ENCODE results near the gene PKM.
A peak's percentile ranks its signal among the peaks of the same experiment; 100 is the strongest.

The PKM gene

DNA sequence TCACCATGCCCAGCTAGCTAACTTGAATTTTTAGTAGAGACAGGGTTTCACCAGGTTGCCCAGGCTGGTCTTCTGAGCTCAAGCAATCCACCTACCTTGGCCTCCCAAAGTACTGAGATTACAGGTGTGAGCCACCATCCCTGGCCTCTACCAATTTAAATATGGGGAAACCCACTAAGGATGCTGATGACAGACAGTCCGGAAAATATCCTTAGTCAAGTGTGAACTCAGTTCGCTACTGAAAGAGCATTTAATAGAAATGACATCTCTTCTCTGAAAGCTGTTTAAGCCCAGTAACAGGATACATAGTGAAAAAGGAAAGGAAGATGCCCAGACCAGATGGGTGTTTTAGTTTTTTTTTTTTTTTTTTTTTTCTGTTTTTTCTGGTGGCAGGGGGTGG, 25.7 kb downstream of the PKM start:
- in situ Hi-C loops (cut with MboI; ENCODE audit: low pct_unique_long_range_greater_than_20kb, low sequenced_read_pairs): no loop called here
- DNase-seq: no peak

GRCh38 chr15:72203507-72203837, 27.5 kb downstream of the PKM start:
- in situ Hi-C loops (cut with MboI; ENCODE audit: low pct_unique_long_range_greater_than_20kb, low sequenced_read_pairs): no loop called here
- DNase-seq: no peak

GRCh38 chr15:72202801-72203506, 28.0 kb downstream of the PKM start:
- in situ Hi-C loops (cut with MboI; ENCODE audit: low pct_unique_long_range_greater_than_20kb, low sequenced_read_pairs): no loop called here
- DNase-seq: no peak

DNA sequence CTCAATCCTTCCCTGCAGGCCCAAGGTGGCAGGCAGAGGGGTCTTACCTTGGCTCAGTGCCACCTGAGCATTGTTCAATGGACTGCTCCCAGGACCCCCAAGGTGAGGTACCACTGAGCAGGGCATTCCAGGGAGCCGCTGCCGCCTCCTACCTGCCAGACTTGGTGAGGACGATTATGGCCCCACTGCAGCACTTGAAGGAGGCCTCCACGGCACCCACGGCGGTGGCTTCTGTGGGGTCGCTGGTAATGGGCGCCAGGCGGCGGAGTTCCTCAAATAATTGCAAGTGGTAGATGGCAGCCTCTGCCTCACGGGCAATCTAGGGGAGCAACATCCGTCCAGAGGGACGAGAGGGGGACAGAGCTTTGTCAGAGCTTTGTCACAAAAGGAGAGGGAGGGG, 28.7 kb downstream of the PKM start:
- DNase-seq: no peak
- in situ Hi-C loops (cut with MboI; ENCODE audit: low pct_unique_long_range_greater_than_20kb, low sequenced_read_pairs): no loop called here

- DNase-seq: no peak
- in situ Hi-C loops (cut with MboI; ENCODE audit: low pct_unique_long_range_greater_than_20kb, low sequenced_read_pairs): no loop called here
These were observed 29.5 kb downstream of the PKM start for GRCh38 chr15:72201391-72201921.

DNA sequence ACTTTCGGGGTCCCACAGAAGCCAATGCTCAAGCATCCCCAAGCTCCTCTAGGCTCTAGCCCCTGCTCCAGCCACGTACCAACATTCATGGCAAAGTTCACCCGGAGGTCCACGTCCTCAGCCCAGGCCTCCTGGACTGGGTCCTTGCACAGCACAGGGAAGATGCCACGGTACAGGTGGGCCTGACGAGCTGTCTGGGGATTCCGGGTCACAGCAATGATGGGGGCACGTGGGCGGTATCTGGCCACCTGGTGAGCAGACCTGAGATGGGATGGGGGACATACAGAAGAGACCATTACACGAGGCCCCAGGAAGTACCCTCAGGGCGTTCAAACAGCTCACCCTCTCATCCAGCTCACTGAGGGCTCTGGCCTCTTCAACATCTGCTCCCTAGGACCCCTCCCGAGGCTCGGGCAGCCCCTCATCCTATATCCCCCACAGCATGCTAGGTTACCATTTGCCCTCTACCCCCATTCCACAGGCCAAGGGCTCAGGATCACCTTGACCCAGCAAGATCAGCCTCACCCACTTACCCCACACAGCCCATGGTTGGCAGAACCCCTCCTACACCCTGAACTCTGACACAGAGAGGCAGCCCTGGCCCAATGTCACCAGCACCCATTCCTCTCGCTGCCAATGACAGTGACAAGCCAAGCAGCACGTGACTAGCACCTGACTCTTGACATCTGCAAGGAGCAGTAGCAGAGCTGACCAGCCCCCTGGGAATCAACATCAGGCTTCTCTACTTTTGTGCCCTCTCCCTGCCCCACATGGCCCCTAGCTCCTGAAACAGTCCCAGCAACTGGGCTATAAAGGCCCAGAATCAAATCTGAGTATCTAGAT, 30.4 kb downstream of the PKM start:
- DNase-seq: no peak
- in situ Hi-C loops (cut with MboI; ENCODE audit: low pct_unique_long_range_greater_than_20kb, low sequenced_read_pairs): no loop called here

DNA sequence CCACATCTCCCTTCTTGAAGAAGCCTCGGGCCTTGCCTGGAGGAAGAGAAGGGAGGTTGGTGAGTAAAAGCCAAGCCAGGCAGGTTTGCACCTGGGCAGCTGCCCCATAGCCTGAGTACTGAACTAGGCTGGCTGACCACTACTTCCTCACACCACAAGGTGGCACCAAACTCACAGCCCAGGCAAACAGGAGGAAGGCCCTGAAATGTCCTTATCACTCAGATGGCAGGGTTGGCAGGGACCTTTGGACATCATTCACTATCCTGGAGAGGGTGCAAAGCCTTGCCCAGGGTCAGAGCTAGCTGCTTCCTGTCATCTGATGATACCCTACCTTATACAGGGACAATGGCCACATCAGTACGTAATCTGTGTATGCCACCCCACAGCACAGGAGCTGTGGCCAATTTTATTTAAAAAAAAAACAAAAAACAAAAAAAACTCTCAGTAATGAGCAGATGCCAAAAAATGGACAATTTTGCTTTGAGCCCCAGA, 31.2 kb downstream of the PKM start:
- in situ Hi-C loops (cut with MboI; ENCODE audit: low pct_unique_long_range_greater_than_20kb, low sequenced_read_pairs): no loop called here
- peak; percentile 91 for DNase-seq

- DNase-seq: no peak
- in situ Hi-C loops (cut with MboI; ENCODE audit: low pct_unique_long_range_greater_than_20kb, low sequenced_read_pairs): no loop called here
These were observed 31.8 kb downstream of the PKM start for GRCh38 chr15:72199205-72199515.

- in situ Hi-C loops (cut with MboI; ENCODE audit: low pct_unique_long_range_greater_than_20kb, low sequenced_read_pairs): no loop called here
- no peak for DNase-seq
These were observed 32.4 kb downstream of the PKM start for GRCh38 chr15:72198356-72199204.

DNA sequence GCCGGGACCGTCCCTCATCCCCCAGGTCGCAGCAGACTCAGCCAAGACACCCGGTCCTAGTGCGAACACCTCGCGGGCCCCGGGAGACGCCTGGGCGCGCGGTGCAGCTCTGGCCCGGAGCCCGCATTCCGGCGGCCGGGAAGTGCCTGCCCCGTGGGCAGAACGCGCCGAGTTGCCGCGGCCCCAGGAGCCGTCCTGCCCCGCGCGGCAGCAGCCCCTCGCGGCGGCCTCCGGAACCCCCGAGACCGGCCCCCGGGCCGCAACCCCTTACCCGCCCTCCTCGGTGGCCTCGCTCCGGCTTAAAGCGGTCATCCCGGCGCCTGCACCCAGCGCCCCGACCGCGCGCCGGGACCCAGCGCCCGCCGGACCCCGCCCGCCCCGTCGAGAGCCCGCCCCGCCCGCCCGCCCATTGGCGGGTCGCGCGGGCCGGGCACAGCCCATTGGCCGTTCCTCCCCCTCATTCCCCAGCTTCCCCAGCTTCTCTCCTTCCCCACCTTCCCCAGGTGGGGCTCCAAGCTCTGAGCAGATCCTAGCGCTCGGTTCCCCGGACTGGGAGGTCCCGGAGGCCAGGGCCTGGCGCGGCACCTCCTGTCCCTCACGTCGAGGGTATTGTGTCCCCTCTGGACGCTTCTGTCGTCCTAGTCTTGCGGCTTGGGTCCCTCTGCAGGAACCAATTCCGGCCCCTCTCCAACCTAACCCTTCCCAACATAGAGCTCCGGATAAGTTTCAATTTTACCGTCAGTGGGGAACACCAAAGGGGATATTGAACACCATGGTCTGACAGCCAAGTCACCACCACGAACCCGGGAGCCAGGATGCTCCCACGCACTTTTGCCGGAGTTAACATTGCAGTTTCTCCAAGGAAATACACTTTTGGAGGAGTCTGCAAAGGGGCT, 33.3 kb downstream of the PKM start, which contains the start of gene GRAMD2A:
TSS of gene GRAMD2A (minus strand) at position 328 of the 896 bp plus-strand sequence.
- no peak for DNase-seq
- in situ Hi-C loops (cut with MboI; ENCODE audit: low pct_unique_long_range_greater_than_20kb, low sequenced_read_pairs): no loop called here

- no peak for DNase-seq
- in situ Hi-C loops (cut with MboI; ENCODE audit: low pct_unique_long_range_greater_than_20kb, low sequenced_read_pairs): no loop called here
These were observed 33.9 kb downstream of the PKM start for GRCh38 chr15:72197041-72197459.

DNA sequence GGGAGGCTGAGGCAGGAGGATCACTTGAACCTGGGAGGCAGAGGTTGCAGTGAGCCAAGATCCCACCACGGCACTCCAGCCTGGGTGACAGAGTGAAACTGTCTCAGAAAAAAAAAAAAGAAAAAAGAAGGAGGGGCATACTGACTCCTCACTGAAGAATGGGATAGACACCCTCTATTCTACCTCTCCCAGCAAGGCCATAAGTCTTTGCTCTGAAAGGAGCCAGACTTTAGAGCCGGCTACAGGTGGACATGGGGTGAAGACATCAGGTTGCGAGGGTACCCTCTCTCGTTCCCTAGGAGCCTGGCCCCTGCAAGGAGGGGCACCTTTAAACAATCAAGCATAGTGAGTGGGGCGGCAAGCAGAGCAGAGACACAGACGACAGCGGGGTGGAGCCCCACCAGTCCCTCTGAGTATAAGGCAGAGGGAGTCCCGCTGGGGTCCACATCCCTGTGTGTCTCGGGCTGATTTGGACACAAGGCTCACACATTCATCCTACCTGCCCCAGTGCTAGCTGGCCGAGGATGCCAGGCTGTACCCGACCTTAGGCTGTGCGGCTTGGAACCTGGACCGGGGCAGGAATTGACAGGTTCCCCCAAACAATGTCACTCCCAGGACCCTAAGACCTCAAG, 34.5 kb downstream of the PKM start:
- DNase-seq: no peak
- in situ Hi-C loops (cut with MboI; ENCODE audit: low pct_unique_long_range_greater_than_20kb, low sequenced_read_pairs): no loop called here

- DNase-seq: peak; percentile 98
- in situ Hi-C loops (cut with MboI; ENCODE audit: low pct_unique_long_range_greater_than_20kb, low sequenced_read_pairs): no loop called here
These were observed 35.9 kb downstream of the PKM start for GRCh38 chr15:72195101-72195511.

GRCh38 chr15:72193836-72194396, 37.1 kb downstream of the PKM start:
- in situ Hi-C loops (cut with MboI; ENCODE audit: low pct_unique_long_range_greater_than_20kb, low sequenced_read_pairs): no loop called here
- no peak for DNase-seq

DNA sequence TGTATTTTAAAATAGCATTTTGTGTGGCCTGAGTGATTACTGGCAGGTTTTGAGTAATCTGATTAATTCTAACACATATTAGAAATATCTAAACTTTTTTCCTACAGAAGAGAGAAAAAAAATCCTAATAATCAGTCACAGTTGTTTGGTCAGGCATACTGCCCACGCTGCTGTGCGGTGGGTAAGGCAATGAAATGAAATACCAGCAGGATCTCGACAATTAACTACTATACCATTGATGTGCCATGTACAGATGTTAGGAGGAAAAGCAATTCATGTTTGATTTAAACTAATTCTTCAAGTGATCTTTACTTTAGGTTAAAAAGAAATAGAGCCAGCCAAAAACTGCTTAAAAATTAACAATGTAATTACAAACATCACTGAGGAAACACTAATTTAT, 38.6 kb downstream of the PKM start:
- in situ Hi-C loops (cut with MboI; ENCODE audit: low pct_unique_long_range_greater_than_20kb, low sequenced_read_pairs): no loop called here
- no peak for DNase-seq

DNA sequence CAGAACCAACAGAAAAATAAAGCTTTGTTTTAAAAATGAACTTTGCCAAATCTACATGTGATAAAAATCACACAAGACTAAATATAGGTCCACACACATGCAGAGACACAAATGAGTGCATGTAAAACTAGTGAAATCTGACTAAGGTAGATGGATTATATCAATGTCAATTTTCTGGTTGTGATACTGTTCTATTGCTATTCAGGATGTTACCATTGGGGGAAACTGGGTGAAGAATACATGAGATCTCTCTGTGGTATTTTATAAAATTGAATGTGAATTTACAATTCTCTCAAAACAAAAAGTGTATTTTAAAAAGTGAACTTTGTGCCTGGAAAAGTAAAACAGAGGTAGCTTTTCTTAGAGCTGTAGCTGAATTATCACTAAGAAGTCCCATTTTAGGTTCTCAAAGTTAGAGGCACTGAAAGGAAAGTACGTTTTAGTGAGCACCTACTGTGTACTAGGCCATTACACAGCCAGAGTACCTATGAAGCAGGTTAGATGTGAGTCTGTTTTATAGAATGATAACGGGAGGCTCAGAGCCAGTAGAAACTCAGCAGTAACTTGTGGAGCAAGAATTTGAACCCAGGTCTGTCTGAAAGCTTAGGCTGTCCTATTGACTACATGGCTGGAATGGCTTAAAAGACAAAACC, 41.6 kb downstream of the PKM start:
- DNase-seq: no peak
- in situ Hi-C loops (cut with MboI; ENCODE audit: low pct_unique_long_range_greater_than_20kb, low sequenced_read_pairs): no loop called here

DNA sequence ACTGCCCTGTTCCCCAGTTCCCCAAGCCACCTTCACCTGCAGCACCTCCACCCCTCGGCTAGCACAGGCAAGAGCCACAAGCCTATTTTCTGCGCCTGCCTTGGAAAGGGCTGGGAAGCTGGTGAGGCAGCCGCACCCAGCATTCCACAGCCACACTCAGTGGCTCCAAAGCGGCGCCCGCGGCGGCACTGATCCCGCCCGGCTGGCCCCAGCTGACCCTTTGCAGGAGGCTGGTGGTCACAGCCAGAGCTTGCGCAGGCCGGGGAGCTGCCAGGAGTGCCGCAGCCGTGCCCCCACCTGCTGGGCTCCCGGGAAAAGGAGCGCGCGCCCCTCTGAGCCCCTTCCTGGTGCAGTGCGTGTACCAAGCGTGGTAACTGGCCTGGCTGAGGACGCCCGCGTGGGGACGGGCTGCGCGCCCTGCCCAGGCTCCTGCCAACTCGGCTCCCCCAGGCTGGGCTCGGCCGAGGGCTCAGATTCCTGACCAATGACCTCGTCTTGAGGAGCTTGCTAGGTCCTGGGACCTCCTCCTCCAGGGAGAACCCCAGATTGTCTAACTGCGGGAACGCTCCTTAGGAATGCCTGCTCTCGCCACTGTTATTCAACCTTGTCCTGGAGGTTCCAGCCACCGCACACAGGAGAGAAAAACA, 46.7 kb downstream of the PKM start:
- no peak for DNase-seq
- in situ Hi-C loops (cut with MboI; ENCODE audit: low pct_unique_long_range_greater_than_20kb, low sequenced_read_pairs): no loop called here

All from KBM-7 (cell line).